GM12878 (cell line): ENCODE results near the gene ZDHHC11. TPM values are rescaled to one million over a fixed set of nuclear protein-coding genes. Genes with fewer than 3 reads are reported as not detected.
A peak's percentile ranks its signal among the peaks of the same experiment; 100 is the strongest.
"Not testable (repeated sequence)": the region's sequence is repeated elsewhere in the genome, so short reads cannot be mapped to it uniquely, and the experiment has no call there.

Source experiments
- ATAC-seq: fragments of 200-7000 bp; cut with Tn5 transposase; 3 replicates; pipeline ENCODE4 v1.9.1; 2020; ENCODE audit warnings: mild to moderate bottlenecking, moderate library complexity
- BruUV-seq: library from RNA; stranded (reverse); fragments of 400-500 nt; replicated peaks from 2 replicates; lab custom pipeline; 2021; lab: Mats Ljungman, UMichigan
- CTCF ChIA-PET: fragments of 300-600 bp; sonication (Branson Sonifier 250); formaldehyde crosslinking; extraction: SDS; loops from one replicate; lab custom pipeline; 2021; ENCODE audit warnings: inconsistent platforms; lab: Yijun Ruan, JAX
- POLR2A ChIA-PET: fragments of 350-600 bp; formaldehyde crosslinking; extraction: SDS; loops from one replicate; lab custom pipeline; 2021; ENCODE audit warnings: inconsistent platforms; lab: Charles Lee
- RAD21 ChIA-PET: fragments of 300-600 bp; sonication (Branson Sonifier 250); formaldehyde crosslinking; loops from one replicate; lab custom pipeline; 2023; ENCODE audit warnings: antibody characterized with exemption; ENCODE audit not compliant: unreplicated experiment; lab: Charles Lee
- SMC1A ChIA-PET: fragments of 300-600 bp; sonication (Branson Sonifier 250); formaldehyde crosslinking; loops from one replicate; lab custom pipeline; 2023; ENCODE audit not compliant: unreplicated experiment, uncharacterized antibody; lab: Charles Lee
- DNase-seq: peaks from one replicate; pipeline ENCODE4 v3.0.0-alpha.2; 2011; ENCODE audit warnings: low read depth, low spot score
- FAIRE-seq: peaks from 3 replicates; lab custom pipeline; 2011; peaks lifted over from hg19 to GRCh38; lab: Jason Lieb, UNC
- H2AFZ ChIP-seq: 2 replicates; pipeline ENCODE4 v1.6.0; 2011; ENCODE audit warnings: low read depth, low read length, control low read depth; ENCODE audit not compliant: control insufficient read depth
- H3K27ac ChIP-seq: 2 replicates; pipeline ENCODE4 v1.5.1; 2011; ENCODE audit warnings: control low read depth; ENCODE audit not compliant: control insufficient read depth, insufficient read depth
- H3K27me3 ChIP-seq, 2 experiments: replicated peaks in 1 of 2; 2 replicates each; pipeline versions ENCODE4 v1.6.0 to v1.6.1; 2011; ENCODE audit warnings: low read length in 1 of 2; ENCODE audit not compliant: control insufficient read depth in 2 of 2, insufficient read depth in 2 of 2
- H3K36me3 ChIP-seq, 2 experiments: 2 replicates each; pipeline ENCODE4 v1.5.1; 2011; ENCODE audit warnings: low read length in 1 of 2; ENCODE audit not compliant: control insufficient read depth in 2 of 2, insufficient read depth in 2 of 2
- H3K4me1 ChIP-seq: 2 replicates; pipeline ENCODE4 v1.6.1; 2011; ENCODE audit warnings: mild to moderate bottlenecking, low read length, moderate library complexity, mixed read lengths; ENCODE audit not compliant: control insufficient read depth, insufficient read depth
- H3K4me2 ChIP-seq: 2 replicates; pipeline ENCODE4 v1.6.0; 2011; ENCODE audit warnings: control low read depth; ENCODE audit not compliant: control insufficient read depth, insufficient read depth
- H3K4me3 ChIP-seq: fragments of 200-600 bp; sonication (generic); 2 replicates; pipeline ENCODE4 v1.5.1; 2016
- H3K79me2 ChIP-seq: 2 replicates; pipeline ENCODE4 v1.6.0; 2011; ENCODE audit warnings: low read length; ENCODE audit not compliant: control insufficient read depth, insufficient read depth
- H3K9ac ChIP-seq: 2 replicates; pipeline ENCODE4 v1.8.0; 2011; ENCODE audit warnings: low read length, control low read depth, mixed read lengths; ENCODE audit not compliant: control insufficient read depth, insufficient read depth
- H3K9me3 ChIP-seq: replicated peaks from 3 replicates; pipeline ENCODE4 v1.5.1; 2011; ENCODE audit warnings: mild to moderate bottlenecking, low read length; ENCODE audit not compliant: control insufficient read depth, insufficient read depth
- H4K20me1 ChIP-seq: 2 replicates; pipeline ENCODE4 v1.6.0; 2011; ENCODE audit not compliant: control insufficient read depth, insufficient read depth
- WGBS: methylation state at CpG from one replicate; pipeline ENCODE4 v1.1.6; 2016; ENCODE audit warnings: low lambda C conversion rate; ENCODE audit not compliant: insufficient replicate concordance, insufficient coverage; ENCODE audit errors: missing lambda C conversion rate; 5-methylcytosine and 5-hydroxymethylcytosine counted together
- in situ Hi-C: fragments of 300-500 bp; cut with MboI; formaldehyde crosslinking; loops from 9 replicates; pipeline ENCODE4 v1.14.3; 2018; ENCODE audit warnings: mixed read lengths
- intact Hi-C: fragments of 100-400 bp; cut with micrococcal nuclease; formaldehyde crosslinking; loops from one replicate; pipeline ENCODE4 v1.14.2; 2022; ENCODE audit not compliant: unreplicated experiment
- polyA plus RNA-seq, 11 experiments: library from polyadenylated mRNA; depleted of rRNA in 4 of 11; unstranded in 6 of 11; stranded (reverse) in 5 of 11; fragments of >200 nt; fragmentation: Nextera tagmentation in 4 of 11; fragmentation: Illumina TruSeq in 1 of 11; extraction: Ambion mirVana in 4 of 11; extraction: Trizol in 1 of 11; gene quantifications; 1 replicate in 1 of 11; 2 replicates in 10 of 11; pipeline versions ENCODE4 v1.2.1 to v1.2.3, GENCODE V29; 2011 to 2016; ENCODE audit warnings: inconsistent platforms in 2 of 11, missing spikeins in 2 of 11, low read depth in 1 of 11
- total RNA-seq, 4 experiments: library from RNA; depleted of rRNA in 3 of 4; stranded (reverse); fragments of >200 nt in 3 of 4; fragmentation: Illumina TruSeq in 1 of 4; extraction: Trizol in 1 of 4; gene quantifications; 2 replicates each; pipeline versions ENCODE4 v1.2.1 to v1.2.3, GENCODE V29; 2013 to 2021

ZDHHC11 gene
- total and polyA plus RNA-seq, 10 of the 15 experiments (the other 5 are each of a cell fraction or from before 2014, with no cell fraction given): 0.04 to 1.4 (median 0.30) TPM

DNA sequence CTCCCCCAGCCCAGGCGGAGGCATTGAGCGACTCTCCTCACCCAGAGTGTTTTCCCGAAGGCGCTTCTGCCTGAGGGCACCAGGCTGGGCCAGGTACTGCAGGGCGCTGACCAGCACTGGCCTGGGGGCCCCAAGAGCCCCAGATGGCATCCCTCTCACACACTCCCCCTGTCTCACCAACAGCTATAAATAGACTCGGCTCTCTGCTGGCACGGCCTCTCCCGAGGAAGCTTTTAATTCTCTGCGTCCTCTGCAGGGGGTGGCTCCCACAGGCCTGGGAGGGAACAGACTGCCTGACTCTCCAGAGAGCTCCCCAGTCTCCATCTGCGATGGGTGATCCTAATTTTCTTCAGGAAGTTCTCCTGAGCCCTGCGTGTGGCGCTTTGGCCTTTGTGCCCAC is 68.4 kb downstream of the ZDHHC11 start:
- intact Hi-C loops: loop anchor here (5.0 kb wide), 1 partner anchor 90 kb away; the partner anchor contains the start of gene TPPP
- no CpG with 5 or more reads among the region's 12 CpGs for WGBS
- H3K9ac ChIP-seq, H3K36me3 ChIP-seq, ATAC-seq, BruUV-seq, H3K4me3 ChIP-seq, H3K27ac ChIP-seq, H3K9me3 ChIP-seq, H3K79me2 ChIP-seq, in situ Hi-C loops, H4K20me1 ChIP-seq, CTCF ChIA-PET, SMC1A ChIA-PET, H3K4me2 ChIP-seq, H2AFZ ChIP-seq, H3K4me1 ChIP-seq, H3K27me3 ChIP-seq, DNase-seq, RAD21 ChIA-PET, POLR2A ChIA-PET: not testable (repeated sequence)
- peak; percentile 59 for FAIRE-seq

- DNase-seq, CTCF ChIA-PET, H3K4me2 ChIP-seq, ATAC-seq, BruUV-seq, RAD21 ChIA-PET, H3K27me3 ChIP-seq, H2AFZ ChIP-seq, SMC1A ChIA-PET, H3K4me3 ChIP-seq, FAIRE-seq, H4K20me1 ChIP-seq, H3K4me1 ChIP-seq, in situ Hi-C loops, H3K9me3 ChIP-seq, POLR2A ChIA-PET, H3K27ac ChIP-seq, H3K79me2 ChIP-seq, H3K9ac ChIP-seq, H3K36me3 ChIP-seq: not testable (repeated sequence)
- intact Hi-C loops: loop anchor here (5.0 kb wide), 1 partner anchor 88 kb away; the partner anchor contains the start of gene TPPP
- 58% methylated on average over 17 of the region's 17 CpGs for WGBS
These were observed 70.2 kb downstream of the ZDHHC11 start for GRCh38 chr5:780571-780970.

GRCh38 chr5:778967-779366 is 71.8 kb downstream of the ZDHHC11 start:
- in situ Hi-C loops: loop anchor here (5.0 kb wide), 1 partner anchor 97 kb away; no protein-coding TSS in a partner anchor
- H3K9ac ChIP-seq, H3K9me3 ChIP-seq, POLR2A ChIA-PET, H3K4me2 ChIP-seq, H3K4me1 ChIP-seq, H3K36me3 ChIP-seq, DNase-seq, ATAC-seq, intact Hi-C loops, CTCF ChIA-PET, H2AFZ ChIP-seq, H3K27ac ChIP-seq, H3K27me3 ChIP-seq, H4K20me1 ChIP-seq, FAIRE-seq, BruUV-seq, SMC1A ChIA-PET, H3K79me2 ChIP-seq, H3K4me3 ChIP-seq, RAD21 ChIA-PET: not testable (repeated sequence)
- 20% methylated on average over 9 of the region's 9 CpGs for WGBS

DNA sequence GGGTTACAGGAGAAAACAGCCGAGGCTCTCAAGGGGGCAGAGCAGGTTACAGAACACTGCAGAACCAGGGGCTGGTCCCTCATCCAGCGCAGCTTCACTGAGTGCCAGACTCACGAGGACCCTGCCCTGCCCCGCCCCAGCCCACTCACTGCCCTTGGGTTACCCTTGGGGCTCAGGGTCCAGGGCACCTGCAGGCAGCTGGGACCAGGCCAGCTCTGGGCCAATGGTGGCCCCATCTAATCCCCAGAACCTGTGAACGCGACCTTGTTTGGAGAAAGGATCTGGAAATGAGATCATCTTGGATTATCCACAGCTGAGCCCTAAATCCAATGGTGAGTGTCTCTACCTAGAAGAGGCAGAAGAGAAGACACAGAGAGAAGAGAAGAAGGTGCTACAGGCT is 72.4 kb downstream of the ZDHHC11 start:
- POLR2A ChIA-PET, ATAC-seq, BruUV-seq: not testable (repeated sequence)

More for the DNA sequence above, 72.4 kb downstream of the ZDHHC11 start:
- H3K27me3 ChIP-seq, CTCF ChIA-PET, RAD21 ChIA-PET, H3K4me1 ChIP-seq, FAIRE-seq, H3K9ac ChIP-seq, H3K36me3 ChIP-seq, H3K79me2 ChIP-seq, H3K9me3 ChIP-seq, H3K4me2 ChIP-seq, SMC1A ChIA-PET, DNase-seq, intact Hi-C loops, H3K4me3 ChIP-seq, H4K20me1 ChIP-seq, H3K27ac ChIP-seq, H2AFZ ChIP-seq: not testable (repeated sequence)
- in situ Hi-C loops: loop anchor here (5.0 kb wide), 1 partner anchor 96 kb away; no protein-coding TSS in a partner anchor
- 75% methylated on average over 2 of the region's 6 CpGs for WGBS
